Kidney glomerular epithelial cell (primary cell): Measurements from ENCODE around the gene ARHGEF7.
"Not testable (repeated sequence)": the region's sequence is repeated elsewhere in the genome, so short reads cannot be mapped to it uniquely, and the experiment has no call there.

Experiments used
- DNase-seq: peaks from one replicate; lab custom pipeline; 2025; lab: John Stamatoyannopoulos, UW

ARHGEF7 gene

DNA sequence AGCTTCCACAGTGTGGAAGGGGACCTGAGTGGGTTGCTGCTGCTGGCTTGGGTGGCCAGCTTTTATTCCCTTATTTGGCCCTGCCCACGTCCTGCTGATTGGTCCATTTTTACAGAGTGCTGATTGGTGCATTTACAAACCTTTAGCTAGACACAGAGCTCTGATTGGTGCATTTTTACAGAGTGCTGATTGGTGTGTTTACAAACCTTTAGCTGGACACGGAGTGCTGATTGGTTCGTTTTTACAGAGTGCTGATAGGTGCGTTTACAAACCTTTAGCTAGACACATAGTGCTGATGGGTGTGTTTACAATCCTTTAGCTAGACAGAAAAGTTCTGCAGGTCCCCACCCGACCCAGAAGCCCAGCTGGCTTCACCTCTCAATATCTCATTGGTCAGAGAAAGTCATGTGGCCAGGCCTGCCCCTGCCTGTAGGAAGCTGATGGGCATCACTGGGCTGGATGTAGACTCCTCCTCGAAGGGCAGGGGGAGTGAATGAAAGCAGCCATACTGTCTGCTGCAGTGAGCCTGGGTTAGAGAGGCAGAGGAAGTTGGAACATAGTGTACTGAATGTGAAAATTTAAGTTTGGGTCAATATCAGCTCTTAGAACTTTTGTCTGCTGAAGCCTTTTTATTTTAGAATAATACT, 83.7 kb downstream of the ARHGEF7 start:
- not testable (repeated sequence) for DNase-seq

DNA sequence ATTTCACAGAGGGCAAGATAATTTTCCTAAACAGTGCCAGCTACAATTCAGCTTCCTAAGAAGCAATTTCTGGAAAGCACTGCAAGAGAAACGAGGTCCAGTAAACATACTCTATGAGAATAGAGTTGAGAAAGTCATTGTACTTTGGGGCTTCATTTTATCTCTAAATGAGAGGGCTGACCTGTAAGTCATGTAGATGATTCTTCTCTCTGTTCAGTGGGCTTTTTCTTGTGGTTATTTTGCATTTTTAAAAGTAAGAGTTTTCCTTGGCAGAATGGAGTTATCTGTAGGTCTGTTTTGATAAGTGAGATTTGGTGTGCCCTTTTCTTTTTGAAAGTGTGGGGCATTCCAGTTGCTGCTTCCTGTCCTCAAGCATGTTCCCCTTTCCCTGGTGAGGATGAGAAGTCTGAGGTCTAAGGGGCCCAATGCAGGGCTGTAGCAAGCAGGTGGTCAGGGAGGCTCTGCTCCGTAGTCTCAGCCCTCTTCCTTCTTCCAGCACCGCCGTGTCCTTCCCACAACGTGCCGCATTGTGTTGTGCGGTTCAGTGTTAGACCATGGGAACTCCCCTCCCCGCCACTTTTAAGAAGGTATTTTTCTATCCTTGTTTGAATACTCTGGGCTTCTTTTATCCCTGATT, 86.3 kb downstream of the ARHGEF7 start:
- DNase-seq: no peak

DNA sequence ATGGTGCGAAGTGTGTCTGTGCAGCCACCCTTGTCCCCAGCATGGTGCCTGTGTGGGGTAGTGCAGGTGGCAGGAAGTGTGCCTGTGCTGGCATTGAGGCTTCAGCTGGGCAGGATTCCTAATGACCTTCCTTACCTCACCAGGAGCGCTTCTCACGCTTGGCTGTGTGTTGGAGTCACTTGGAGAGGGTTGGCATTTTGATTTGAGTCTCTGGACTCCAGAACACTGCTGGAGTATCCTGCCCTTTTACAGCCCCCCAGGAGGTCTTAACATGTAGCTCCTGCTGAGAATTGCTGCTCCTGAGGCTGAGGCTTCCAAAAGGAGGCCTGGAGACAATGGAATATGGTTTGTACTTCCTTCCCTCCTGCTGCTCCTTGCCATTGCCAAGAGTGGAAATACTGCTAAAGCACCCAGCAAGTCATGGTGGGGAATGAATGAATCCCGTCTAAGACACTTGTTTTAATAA, 87.1 kb downstream of the ARHGEF7 start:
- DNase-seq: no peak

DNA sequence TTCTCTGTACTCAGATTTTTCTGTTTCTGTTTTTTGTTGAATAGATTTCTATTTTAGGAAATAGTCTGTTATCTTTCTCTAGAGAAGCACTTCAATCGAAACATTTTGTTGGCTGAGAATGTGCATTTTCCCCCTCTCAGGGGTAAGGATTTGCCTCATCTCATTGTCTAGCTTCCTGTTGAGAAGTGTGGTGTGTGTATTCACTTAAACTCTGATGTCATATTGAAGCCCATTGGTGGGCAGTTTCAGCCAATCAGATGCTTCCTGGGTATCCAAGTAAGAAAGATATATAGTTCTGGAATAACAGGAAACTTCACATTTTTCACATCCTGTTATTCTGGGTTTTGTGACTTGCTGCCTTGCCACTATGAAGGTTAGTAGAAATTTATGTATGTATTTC, 87.6 kb downstream of the ARHGEF7 start:
- DNase-seq: peak; percentile 48

DNA sequence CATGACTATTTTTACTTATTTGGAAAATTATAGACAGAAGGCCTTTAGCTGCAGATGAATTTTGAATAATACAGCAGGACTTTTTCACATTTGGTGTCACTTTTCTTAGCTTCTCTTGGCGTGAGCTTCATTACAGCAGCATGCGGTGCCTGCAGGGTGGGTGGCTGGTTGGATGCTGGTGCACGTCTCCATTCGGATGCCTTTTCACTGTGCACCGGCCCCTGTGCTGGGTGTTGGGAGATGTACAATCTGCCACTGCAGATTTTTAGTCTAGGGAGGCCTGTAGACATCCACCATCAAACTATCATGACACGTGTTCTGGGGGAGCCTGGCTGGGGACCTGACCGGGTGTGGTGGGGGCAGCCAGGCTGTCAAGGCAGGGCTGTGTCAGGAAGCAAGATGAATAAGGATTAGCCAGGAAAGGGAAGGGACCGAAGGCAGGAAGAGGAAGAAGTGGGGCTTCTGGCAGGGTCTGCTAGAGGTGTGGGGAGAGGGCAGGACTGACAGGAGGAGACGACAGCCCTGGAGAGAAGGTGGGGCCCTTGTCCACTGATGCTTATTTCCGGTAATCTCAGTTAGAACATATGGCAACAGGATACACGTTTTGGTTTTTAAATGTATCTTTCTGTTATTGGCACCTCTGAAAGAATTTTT, 88.8 kb downstream of the ARHGEF7 start:
- no peak for DNase-seq

DNA sequence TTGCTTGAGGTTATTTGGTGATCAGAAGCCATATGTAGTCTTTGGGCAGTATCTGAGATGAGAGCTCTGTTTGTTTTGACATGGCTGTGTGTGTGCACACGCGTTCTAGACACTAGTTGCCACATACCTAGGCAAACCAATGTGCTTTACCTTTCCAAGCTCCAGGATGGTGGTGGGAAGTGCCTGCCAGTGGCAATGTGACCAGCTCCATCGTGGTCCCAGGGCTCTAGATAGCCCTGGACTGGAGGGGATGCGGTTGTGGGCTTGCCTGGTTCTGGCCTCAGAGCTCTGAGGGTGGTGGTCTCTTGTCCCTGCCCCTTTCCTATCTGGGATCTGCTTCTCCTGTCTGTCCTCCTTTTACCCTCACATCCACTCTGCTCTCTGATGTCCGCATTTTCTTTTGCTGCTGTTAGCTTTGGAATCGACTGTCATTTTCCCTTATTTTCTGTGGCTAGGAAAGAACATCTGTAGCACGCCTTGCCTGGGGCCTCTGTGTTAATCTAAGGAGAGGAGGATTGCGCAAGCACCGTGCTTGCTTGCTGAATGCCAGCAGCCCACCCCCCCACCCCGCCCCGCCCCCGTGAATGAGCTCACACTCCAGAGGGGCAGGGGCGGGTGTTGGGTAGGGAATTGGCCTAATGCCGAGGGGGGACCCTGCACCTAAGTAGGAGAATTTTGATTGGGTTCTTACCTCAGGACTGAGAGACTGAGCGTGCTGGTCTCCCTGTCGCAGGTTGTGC, 89.5 kb downstream of the ARHGEF7 start:
- DNase-seq: no peak

DNA sequence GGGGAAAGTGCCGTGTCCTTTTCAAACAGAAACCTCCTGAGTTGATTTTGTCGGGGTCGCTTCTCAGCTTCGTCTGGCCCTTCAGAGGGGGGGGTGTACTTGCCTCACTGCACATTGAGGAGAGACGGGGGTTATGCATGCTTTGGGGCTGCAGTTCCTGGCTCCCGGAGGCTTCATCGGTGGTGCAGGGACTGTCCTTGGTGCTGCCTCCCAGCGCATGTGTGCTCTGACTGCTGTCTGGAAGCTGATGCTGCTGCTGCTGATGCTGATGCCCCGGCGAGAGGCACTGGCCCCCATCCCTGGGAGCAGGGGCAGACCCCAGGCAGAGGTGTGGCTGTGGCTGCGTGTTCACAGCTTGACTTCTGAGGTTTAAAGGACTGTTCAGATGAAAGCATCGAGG, 91.0 kb downstream of the ARHGEF7 start:
- DNase-seq: no peak

DNA sequence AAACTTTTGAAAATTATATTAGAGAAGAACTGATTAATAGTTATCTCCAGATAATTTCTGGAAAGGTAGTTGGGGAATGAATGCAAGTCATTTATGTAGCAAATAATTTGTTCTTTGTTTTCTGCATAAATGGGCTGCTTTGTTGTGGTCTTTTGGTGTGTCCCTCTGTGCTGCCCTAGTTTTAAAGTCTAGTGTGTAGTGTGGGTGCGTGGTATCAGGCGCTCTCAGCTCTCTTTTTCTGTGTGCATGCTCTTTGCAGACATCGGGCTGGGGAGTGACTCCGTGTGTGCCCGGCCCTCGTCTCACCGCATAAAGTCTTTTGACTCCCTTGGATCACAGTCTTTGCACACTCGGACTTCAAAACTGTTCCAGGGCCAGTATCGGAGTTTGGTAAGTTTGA, 94.5 kb downstream of the ARHGEF7 start:
- no peak for DNase-seq

DNA sequence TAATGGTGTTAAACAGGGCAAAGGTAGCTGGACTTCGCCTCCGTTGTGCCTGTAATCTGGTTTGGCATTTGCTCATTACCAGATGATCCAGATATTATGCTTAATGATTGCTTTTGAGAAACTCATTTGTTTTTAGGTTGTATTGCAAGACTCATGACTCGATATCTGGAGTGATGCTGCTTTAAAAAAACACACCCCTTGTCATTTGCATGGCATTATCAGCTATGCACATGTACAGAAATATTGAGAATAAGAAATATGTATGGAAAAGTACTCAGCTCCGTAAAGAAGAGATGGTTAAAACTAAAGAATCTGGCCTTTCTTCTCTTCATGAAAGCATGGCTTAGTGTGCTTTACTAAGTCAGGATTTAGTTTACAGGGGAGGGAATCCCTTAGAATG, 95.0 kb downstream of the ARHGEF7 start:
- no peak for DNase-seq

DNA sequence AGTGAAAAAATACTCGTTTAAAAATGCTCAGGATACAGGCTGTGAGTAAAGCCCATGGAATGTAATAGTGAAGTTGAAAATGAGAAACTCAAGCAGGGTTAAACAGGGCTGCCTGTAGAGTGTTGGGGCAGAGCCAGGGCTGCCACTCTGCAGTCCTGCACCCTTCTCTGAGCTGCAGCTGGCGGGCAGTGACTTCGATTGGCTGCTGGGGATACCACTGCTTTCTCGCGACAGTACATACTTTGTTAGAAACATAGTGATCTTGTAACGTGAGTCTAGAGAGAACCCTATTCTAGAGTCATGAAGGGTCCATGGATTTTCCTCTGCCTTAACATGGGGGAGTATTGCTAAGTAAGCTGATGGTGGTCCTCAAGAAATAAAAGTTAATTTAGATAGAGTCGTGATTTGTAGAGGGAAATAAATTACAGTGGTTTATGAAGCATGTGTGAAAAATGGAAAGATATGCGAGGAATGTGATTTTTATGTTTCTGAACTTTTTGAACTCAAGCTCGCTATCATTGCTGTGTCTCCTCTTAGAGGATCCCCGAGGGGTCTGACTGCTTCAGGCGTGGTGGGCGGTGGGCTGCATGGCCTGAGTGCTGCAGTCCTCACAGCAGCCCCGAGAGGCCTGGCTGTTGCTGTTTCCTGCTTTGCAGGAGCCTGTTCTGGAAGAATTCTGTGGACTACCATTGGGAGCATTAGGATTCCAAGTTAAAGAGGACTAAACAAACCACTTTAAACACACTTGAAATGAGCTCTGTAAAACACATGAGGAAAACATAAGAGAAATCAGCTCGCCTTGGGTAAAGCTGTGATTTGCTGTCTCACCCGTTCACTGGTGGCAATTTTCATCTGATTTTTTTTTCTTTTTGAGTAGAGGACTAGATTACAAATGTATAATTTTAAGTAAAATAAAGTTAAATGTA, 95.7 kb downstream of the ARHGEF7 start:
- peak; percentile 76 for DNase-seq

DNA sequence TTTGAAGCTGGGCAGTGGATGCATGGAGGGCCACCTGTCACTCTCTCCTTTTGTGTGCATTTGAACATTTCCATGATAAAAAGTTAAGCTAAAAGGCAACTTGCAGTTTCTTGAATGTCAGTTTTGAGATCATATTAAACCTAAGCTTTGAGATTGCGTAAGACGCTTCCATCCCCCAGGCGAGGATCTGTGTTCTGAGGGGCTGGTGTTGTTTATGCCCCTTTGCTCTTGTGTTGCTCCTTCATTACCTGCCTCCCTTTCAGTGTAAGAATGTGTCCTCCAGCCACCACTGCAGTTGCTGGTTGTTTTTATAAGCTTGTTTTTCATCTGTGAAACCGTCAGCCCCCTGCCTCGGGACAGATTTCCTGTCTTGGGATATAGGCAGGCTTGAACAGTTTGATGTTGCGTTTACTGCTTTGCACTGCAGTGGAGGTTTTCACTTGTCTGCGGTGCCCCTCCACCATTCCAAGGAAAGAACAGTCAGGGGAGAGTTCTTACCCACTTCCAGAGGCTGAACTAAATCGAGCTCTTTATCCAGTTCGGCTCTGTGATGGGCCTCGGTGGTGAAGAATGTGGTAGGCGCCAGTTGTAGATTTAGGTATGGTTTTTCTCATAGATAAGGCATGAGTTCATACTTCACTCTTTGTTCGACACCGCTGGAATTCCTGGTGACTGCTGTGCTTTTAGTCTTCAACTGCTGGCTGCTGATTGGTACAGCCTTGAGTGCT, 96.8 kb downstream of the ARHGEF7 start:
- no peak for DNase-seq

DNA sequence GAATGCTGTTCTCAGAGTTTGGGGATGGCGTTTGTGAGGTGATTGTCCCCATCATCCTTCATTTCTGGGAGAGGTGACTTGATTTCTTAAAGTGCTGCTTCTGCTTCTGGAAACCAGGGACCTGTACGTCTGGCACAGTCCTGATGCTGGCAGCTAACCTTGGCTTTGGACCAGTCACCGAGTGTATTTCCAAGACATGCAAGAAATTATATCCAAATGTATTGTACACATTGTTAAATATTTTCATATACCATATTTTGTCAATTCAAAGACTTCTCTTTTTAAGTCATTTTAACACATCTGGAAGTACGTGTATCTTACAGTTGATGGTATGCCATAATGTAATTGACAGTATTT, 97.4 kb downstream of the ARHGEF7 start:
- no peak for DNase-seq

DNA sequence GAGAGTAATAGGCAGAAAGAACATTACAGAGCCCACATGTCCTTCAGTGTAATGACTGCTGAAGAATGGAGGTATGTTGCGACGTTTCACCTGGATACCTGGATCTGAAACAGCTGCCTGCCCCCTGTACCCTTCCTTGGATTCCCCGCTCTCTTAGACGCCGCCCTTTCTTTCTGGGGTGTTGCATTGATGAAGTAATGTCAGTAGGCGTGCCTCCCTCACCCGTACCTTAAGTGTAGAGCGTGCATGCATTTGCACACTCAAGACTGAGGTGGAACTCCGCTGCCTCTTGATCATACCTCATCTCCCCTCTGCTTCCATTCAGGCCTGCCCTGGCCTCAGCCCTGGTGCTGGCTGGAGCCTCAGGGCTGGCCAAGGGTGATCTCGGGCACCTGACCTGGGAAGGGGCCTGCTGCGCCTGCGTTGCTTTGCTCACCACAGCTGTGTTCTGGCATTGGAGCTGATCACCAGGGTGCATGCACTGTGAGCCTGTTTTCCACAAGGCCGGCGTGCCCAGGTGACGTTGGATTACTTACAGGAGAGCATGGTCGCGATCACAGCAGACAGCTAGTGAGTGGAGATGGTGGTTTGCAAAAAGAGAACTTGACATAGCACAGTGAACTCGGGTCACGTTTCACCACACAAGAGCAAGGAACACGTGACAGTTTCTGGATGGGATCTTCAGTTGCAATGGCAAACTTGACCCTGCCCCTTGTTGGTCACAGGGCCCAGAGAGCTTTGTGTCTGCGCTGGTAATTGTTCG, 99.0 kb downstream of the ARHGEF7 start:
- no peak for DNase-seq

DNA sequence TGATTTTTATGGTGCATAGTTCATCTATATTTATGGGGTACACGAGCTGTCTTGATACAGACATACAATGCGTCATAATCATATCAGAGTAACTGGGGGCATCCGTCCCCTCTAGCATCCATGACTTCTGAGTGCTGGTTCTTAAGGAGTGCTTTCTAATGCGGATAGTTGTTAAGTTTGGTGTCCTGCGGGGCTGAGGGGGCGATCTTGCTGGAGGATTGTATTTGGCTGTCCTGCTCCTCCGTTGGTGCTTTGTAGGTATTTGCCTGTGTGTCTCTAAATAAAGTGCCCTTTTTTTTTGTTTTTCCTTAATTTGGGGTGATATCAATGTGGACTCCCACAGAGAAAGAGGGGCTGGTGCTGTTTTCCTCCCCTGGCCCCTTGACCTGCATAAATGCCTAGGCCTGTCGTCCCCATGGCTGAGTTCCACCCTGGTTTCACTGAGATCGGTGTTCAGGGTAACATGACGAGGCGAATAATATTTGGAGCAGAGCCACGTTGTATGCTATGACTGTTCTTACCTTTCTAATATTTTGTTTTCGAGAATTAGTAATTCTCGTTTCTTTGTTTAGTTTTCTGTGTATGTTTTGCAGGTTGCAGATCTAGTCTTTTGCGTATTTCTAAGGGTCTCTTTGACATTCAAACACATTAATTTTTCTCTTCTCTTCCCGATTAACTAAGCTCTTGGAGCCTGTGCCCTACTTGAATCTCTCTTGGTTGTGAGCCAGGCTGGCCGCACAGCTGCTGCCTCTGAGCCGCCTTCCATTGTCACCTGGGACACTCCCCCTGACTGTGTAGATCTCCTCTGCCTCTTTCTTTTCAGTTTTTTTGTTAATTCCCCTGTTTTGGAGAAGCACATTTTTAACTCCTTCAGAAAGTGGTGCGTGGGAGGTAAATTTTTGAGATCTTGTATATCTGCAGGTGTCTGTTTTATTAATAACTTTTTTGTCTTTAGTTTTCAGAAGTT, 100.3 kb downstream of the ARHGEF7 start:
- no peak for DNase-seq

DNA sequence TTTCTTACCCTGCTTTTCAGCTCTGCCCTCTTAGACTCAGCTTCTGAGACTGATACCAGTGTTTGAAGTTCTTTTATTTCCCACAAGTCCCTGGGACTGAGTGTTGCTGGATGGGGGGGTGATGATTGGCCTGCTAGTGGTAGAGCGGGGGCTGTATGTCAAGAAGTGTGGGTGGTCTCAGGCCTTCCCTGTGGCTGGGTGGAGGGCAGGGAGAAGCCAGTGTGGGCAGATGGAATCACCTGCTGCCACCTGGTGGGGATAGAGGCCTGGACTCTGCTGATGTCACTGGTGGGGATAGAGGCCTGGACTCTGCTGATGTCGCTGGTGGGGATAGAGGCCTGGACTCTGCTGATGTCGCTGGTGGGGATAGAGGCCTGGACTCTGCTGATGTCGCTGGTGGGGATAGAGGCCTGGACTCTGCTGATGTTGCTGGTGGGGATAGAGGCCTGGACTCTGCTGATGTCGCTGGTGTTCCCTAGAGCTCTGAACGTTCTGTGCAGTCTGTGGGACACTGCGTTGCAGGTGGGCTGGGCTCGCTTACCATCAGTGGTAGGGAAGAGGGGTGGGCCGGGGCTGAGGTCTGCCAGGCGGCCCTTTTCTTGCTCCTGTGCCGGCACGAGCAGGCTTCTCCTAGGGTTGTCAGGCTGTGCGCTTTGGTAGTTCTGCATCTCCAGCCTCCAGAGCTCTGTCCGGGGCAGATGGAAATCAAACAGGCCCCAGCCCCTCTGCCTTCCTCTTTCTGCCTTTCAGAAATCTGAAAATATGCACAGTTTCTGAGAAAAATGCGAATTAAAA, 101.3 kb downstream of the ARHGEF7 start:
- peak; percentile 19 for DNase-seq

DNA sequence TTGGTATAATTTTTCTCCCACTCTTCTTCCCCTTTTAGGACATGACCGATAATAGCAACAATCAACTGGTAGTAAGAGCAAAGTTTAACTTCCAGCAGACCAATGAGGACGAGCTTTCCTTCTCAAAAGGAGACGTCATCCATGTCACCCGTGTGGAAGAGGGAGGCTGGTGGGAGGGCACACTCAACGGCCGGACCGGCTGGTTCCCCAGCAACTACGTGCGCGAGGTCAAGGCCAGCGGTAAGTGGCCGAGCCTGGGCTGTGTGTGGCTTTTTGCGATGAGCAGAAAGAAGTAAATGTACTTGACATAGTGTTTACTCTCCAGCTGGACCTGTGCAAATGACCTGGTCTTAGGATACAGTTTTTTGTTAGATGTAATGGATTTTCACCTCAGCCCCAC, 102.5 kb downstream of the ARHGEF7 start:
- DNase-seq: no peak

DNA sequence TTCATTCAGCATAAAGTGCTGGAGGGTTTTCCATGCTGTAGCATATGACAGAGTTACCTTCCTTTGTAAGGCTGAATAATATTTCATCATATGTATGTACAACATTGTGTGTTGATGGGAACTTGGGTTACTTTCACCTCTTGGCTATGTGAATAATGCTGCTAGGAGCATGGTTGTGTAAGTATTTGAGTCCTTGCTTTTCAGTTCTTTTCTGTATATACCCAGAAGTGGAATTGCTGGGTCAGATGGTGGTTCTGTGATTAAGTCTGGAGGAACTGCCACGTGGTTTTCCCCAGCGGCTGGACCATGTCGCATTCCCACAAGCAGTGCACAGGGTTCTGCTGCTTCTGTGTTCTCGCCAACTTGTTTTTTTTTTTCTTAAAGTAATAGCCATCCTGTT, 104.2 kb downstream of the ARHGEF7 start:
- DNase-seq: no peak

DNA sequence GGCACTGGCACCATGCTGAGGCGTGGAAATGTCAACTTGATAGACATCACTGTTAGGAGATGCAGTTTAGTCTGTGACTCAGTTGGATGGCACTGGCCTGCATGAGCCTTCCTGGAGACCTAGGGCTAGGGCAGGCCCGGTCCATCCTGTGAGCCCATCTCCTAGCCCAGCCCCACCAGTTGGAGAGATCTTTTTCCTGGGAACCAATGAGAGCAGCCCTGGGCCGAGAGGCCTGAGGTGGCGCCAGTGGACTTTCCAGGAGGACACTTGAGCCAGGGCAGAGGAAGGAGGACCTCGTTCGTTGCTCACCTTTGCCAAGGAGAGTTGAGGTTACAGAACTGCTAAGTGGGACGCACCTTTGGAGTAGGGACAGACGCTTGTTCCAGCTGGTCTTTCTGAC, 104.8 kb downstream of the ARHGEF7 start:
- no peak for DNase-seq
